H1 (cell line): ENCODE measurements around the gene PCDHB8. TPM values are rescaled to one million over a fixed set of nuclear protein-coding genes. Genes with fewer than 3 reads are reported as not detected.

Experiments
- CTCF ChIA-PET: fragments of 300-600 bp; sonication (Branson Sonifier 250); formaldehyde crosslinking; loops from one replicate; lab custom pipeline; 2021; ENCODE audit not compliant: partially characterized antibody; lab: Charles Lee
- POLR2A ChIA-PET: fragments of 300-600 bp; sonication (Branson Sonifier 250); formaldehyde crosslinking; loops from one replicate; lab custom pipeline; 2021; ENCODE audit warnings: inconsistent platforms; ENCODE audit not compliant: partially characterized antibody; lab: Charles Lee
- DNase-seq, 2 experiments: peaks; one replicate each; pipeline versions ENCODE4 v3.0.0 to v3.0.0-alpha.2; 2010 to 2022; ENCODE audit warnings: low spot score in 2 of 2, low read depth in 1 of 2, mixed read lengths in 1 of 2
- FAIRE-seq: peaks from 2 replicates; lab custom pipeline; 2011; peaks lifted over from hg19 to GRCh38; lab: Jason Lieb, UNC
- H2AFZ ChIP-seq: 2 replicates; pipeline ENCODE4 v1.8.1; 2012; ENCODE audit warnings: low read length, inconsistent platforms
- H2AK5ac ChIP-seq: 2 replicates; pipeline ENCODE4 v1.6.1; 2013; ENCODE audit warnings: low read depth, low read length
- H2BK120ac ChIP-seq: replicated peaks from 2 replicates; pipeline ENCODE3; 2013; ENCODE audit warnings: low read depth, low read length, inconsistent platforms
- H2BK12ac ChIP-seq: 2 replicates; pipeline ENCODE4 v1.6.1; 2013; ENCODE audit warnings: low read depth, low read length
- H2BK15ac ChIP-seq: 2 replicates; pipeline ENCODE4 v1.6.1; 2013; ENCODE audit warnings: low read length
- H2BK20ac ChIP-seq: 2 replicates; pipeline ENCODE4 v1.6.1; 2013; ENCODE audit warnings: low read length
- H2BK5ac ChIP-seq: 2 replicates; pipeline ENCODE4 v1.6.1; 2013; ENCODE audit warnings: low read depth, low read length
- H3K14ac ChIP-seq: 2 replicates; pipeline ENCODE4 v1.6.1; 2013; ENCODE audit warnings: inconsistent platforms; ENCODE audit not compliant: insufficient read length
- H3K18ac ChIP-seq: 2 replicates; pipeline ENCODE4 v1.6.1; 2013; ENCODE audit warnings: low read length; ENCODE audit errors: extremely low read depth
- H3K23ac ChIP-seq: 2 replicates; pipeline ENCODE4 v1.6.1; 2013; ENCODE audit warnings: inconsistent platforms; ENCODE audit not compliant: insufficient read length
- H3K23me2 ChIP-seq: 2 replicates; pipeline ENCODE4 v1.6.1; 2013; ENCODE audit warnings: low read depth, low read length
- H3K27ac ChIP-seq: 2 replicates; pipeline ENCODE4 v1.6.1; 2011; ENCODE audit warnings: low read depth, low read length, inconsistent platforms
- H3K27me3 ChIP-seq, 4 experiments: replicated peaks in 1 of 4; 1 replicate in 1 of 4; 2 replicates in 3 of 4; pipeline versions ENCODE4 v1.6.1 to v1.8.1; 2011 to 2013; ENCODE audit warnings: low read length in 3 of 4, mild to moderate bottlenecking in 3 of 4, inconsistent platforms in 2 of 4, mixed read lengths in 2 of 4, moderate library complexity in 1 of 4; ENCODE audit not compliant: control insufficient read depth in 3 of 4, insufficient read depth in 3 of 4; ENCODE audit errors: extremely low read depth in 1 of 4
- H3K36me3 ChIP-seq, 4 experiments: 2 replicates each; pipeline versions ENCODE4 v1.6.1 to v1.8.1; 2011 to 2013; ENCODE audit warnings: mild to moderate bottlenecking in 4 of 4, low read length in 3 of 4, moderate library complexity in 2 of 4, control low read depth in 1 of 4, inconsistent platforms in 1 of 4; ENCODE audit not compliant: insufficient read depth in 4 of 4, control insufficient read depth in 2 of 4
- H3K4ac ChIP-seq: replicated peaks from 2 replicates; pipeline ENCODE3; 2013; ENCODE audit warnings: low read length, low read depth, mixed read lengths, inconsistent platforms; ENCODE audit not compliant: insufficient read length
- H3K4me1 ChIP-seq, 4 experiments: replicated peaks in 1 of 4; 1 replicate in 1 of 4; 2 replicates in 3 of 4; pipeline versions ENCODE4 v1.6.1 to v1.8.1; 2011 to 2013; ENCODE audit warnings: low read length in 3 of 4, inconsistent platforms in 2 of 4, mixed read lengths in 1 of 4; ENCODE audit not compliant: insufficient read depth in 4 of 4, control insufficient read depth in 3 of 4
- H3K4me2 ChIP-seq, 2 experiments: 2 replicates each; pipeline versions ENCODE4 v1.6.1 to v1.8.1; 2011 to 2013; ENCODE audit warnings: low read depth in 2 of 2, low read length in 2 of 2, control low read depth in 1 of 2, inconsistent platforms in 1 of 2, mild to moderate bottlenecking in 1 of 2; ENCODE audit not compliant: insufficient read depth in 1 of 2
- H3K4me3 ChIP-seq, 4 experiments: fragments of 200-600, 300-600 bp in 1 of 4; sonication (generic), shearing (Covaris generic), sonication (Bioruptor Twin) in 1 of 4; 2 replicates each; pipeline versions ENCODE4 v1.5.1 to v1.8.1; 2011 to 2016; ENCODE audit warnings: low read length in 4 of 4, low read depth in 3 of 4, control low read depth in 2 of 4, inconsistent platforms in 2 of 4, mild to moderate bottlenecking in 2 of 4, mixed read lengths in 1 of 4, moderate library complexity in 1 of 4; ENCODE audit not compliant: insufficient read depth in 2 of 4; ENCODE audit errors: extremely low read depth in 1 of 4
- H3K56ac ChIP-seq: replicated peaks from 2 replicates; pipeline ENCODE3; 2013; ENCODE audit warnings: low read depth, mild to moderate bottlenecking, mixed read lengths, low read length, inconsistent platforms; ENCODE audit not compliant: insufficient read length
- H3K79me1 ChIP-seq: 2 replicates; pipeline ENCODE4 v1.6.1; 2013; ENCODE audit warnings: low read depth, low read length, control low read depth
- H3K79me2 ChIP-seq, 2 experiments: 2 replicates each; pipeline versions ENCODE4 v1.6.1 to v1.8.1; 2012 to 2013; ENCODE audit warnings: low read length in 2 of 2, mild to moderate bottlenecking in 2 of 2, inconsistent platforms in 1 of 2; ENCODE audit not compliant: insufficient read depth in 2 of 2, control insufficient read depth in 1 of 2
- H3K9ac ChIP-seq, 4 experiments: replicated peaks in 1 of 4; 1 replicate in 1 of 4; 2 replicates in 3 of 4; pipeline versions ENCODE4 v1.6.1 to v1.8.1; 2011 to 2013; ENCODE audit warnings: low read depth in 3 of 4, low read length in 3 of 4, control low read depth in 2 of 4, mild to moderate bottlenecking in 2 of 4, moderate library complexity in 2 of 4, inconsistent platforms in 1 of 4; ENCODE audit errors: extremely low read depth in 1 of 4
- H3K9me3 ChIP-seq, 2 experiments: 2 replicates each; pipeline versions ENCODE4 v1.6.1 to v1.8.1; 2012 to 2013; ENCODE audit warnings: mild to moderate bottlenecking in 2 of 2, moderate library complexity in 2 of 2, control low read depth in 1 of 2, inconsistent platforms in 1 of 2, low read depth in 1 of 2, low read length in 1 of 2, mixed read lengths in 1 of 2; ENCODE audit not compliant: insufficient read depth in 2 of 2
- H4K20me1 ChIP-seq, 2 experiments: replicated peaks in 1 of 2; 2 replicates each; pipeline versions ENCODE3 to v1.8.1; 2011 to 2013; ENCODE audit warnings: inconsistent platforms in 2 of 2, low read length in 2 of 2, mild to moderate bottlenecking in 1 of 2; ENCODE audit not compliant: insufficient read depth in 2 of 2, control insufficient read depth in 1 of 2
- H4K5ac ChIP-seq: 2 replicates; pipeline ENCODE4 v1.6.1; 2013; ENCODE audit warnings: low read length, low read depth, mixed read lengths, inconsistent platforms; ENCODE audit not compliant: insufficient read length
- H4K8ac ChIP-seq: 2 replicates; pipeline ENCODE4 v1.8.0; 2013; ENCODE audit warnings: mild to moderate bottlenecking, moderate library complexity, low read length, inconsistent platforms; ENCODE audit not compliant: insufficient read depth; ENCODE audit errors: extremely low read depth
- H4K91ac ChIP-seq: replicated peaks from 2 replicates; pipeline ENCODE3; 2013; ENCODE audit warnings: low read length, mixed read lengths, inconsistent platforms; ENCODE audit not compliant: insufficient read length
- ATF2 ChIP-seq: IDR thresholded peaks from 2 replicates; pipeline ENCODE4 v1.6.1; 2012; ENCODE audit warnings: low read length, inconsistent platforms
- BACH1 ChIP-seq: IDR thresholded peaks from 2 replicates; pipeline ENCODE4 v1.6.1; 2012; ENCODE audit warnings: low read length, improper control_type of control experiment
- CTBP2 ChIP-seq: IDR thresholded peaks from 2 replicates; pipeline ENCODE4 v1.7.0; 2011; ENCODE audit warnings: borderline replicate concordance, mild to moderate bottlenecking, moderate library complexity, mixed read lengths, low read length; ENCODE audit not compliant: insufficient read depth, insufficient read length
- EGR1 ChIP-seq: IDR thresholded peaks from 2 replicates; pipeline ENCODE4 v1.6.1; 2011; ENCODE audit warnings: low read depth, low read length, borderline replicate concordance
- HDAC2 ChIP-seq, 2 experiments: fragments of 300-600 bp in 1 of 2; sonication (generic) in 1 of 2; IDR thresholded peaks; 2 replicates each; pipeline ENCODE4 v1.6.1; 2011 to 2012; ENCODE audit warnings: low read depth in 2 of 2, low read length in 2 of 2, mild to moderate bottlenecking in 2 of 2, moderate library complexity in 2 of 2, borderline replicate concordance in 1 of 2, inconsistent platforms in 1 of 2
- RAD21 ChIP-seq, 2 experiments: IDR thresholded peaks in 1 of 2; conservative IDR thresholded peaks in 1 of 2; 2 replicates each; pipeline ENCODE4 v1.6.1; 2011; ENCODE audit warnings: low read depth in 2 of 2, low read length in 2 of 2, improper control_type of control experiment in 1 of 2, inconsistent platforms in 1 of 2, mild to moderate bottlenecking in 1 of 2, moderate library complexity in 1 of 2
- SP2 ChIP-seq: IDR thresholded peaks from 2 replicates; pipeline ENCODE4 v1.6.1; 2012; ENCODE audit warnings: mild to moderate bottlenecking, low read length, inconsistent platforms
- TCF12 ChIP-seq: IDR thresholded peaks from 2 replicates; pipeline ENCODE4 v1.6.1; 2011; ENCODE audit warnings: low read depth, mild to moderate bottlenecking, low read length
- ZNF274 ChIP-seq: IDR thresholded peaks from 2 replicates; pipeline ENCODE4 v1.7.0; 2012; ENCODE audit warnings: low read length, borderline replicate concordance; ENCODE audit errors: extremely low read depth
- WGBS, 2 experiments: shearing (Covaris generic) in 1 of 2; methylation state at CpG; one replicate each; pipeline versions ENCODE4 v1.1.6 to v1.1.7; 2013 to 2015; ENCODE audit warnings: low lambda C conversion rate in 2 of 2, mixed read lengths in 2 of 2, inconsistent platforms in 1 of 2, low coverage in 1 of 2, missing lambda C conversion rate in 1 of 2; ENCODE audit not compliant: insufficient replicate concordance in 2 of 2, insufficient coverage in 1 of 2, insufficient read length in 1 of 2; ENCODE audit errors: extremely low coverage in 1 of 2, missing lambda C conversion rate in 1 of 2; 5-methylcytosine and 5-hydroxymethylcytosine counted together
- polyA plus RNA-seq, 7 experiments: library from polyadenylated mRNA; depleted of rRNA in 3 of 7; stranded (reverse) in 5 of 7; unstranded in 2 of 7; fragments of >200 nt in 5 of 7; fragments of 200-250 nt in 2 of 7; gene quantifications; 1 replicate in 5 of 7; 2 replicates in 1 of 7; 4 replicates in 1 of 7; pipeline versions ENCODE4 v1.2.1 to v1.2.3, GENCODE V29; 2011 to 2013; ENCODE audit warnings: missing spikeins in 2 of 7, mixed read lengths in 2 of 7
- total RNA-seq: library from RNA; stranded (reverse); fragmentation: NEBNext Ultra II Directional; extraction: Animal tissue kit (Norgen Biotek cat#: 25700); gene quantifications from 2 replicates; pipeline ENCODE4 v1.2.1, GENCODE V29; 2021

Gene PCDHB8
- total and polyA plus RNA-seq, 2 of the 8 experiments (the other 6 are each of a cell fraction or from before 2014, with no cell fraction given) = 0.24 to 1.1 TPM

GRCh38 chr5:141155540-141156374 is 21.8 kb upstream of the PCDHB8 start:
- peak overlapping the region; percentile 18; the same call in 1 of the 2 replicates for H2AFZ ChIP-seq
- no peak overlapping the region for H3K56ac ChIP-seq
- POLR2A ChIA-PET = interaction anchor here (0.6 to 1.7 kb wide), 6 partner anchors 11 to 61 kb away, joined by 3 to 5 read pairs (median 4); partner anchors contain the start of genes PCDHB2 and PCDHB5
- no peak overlapping the region for H3K4me3 ChIP-seq
- no peak overlapping the region for H2BK120ac ChIP-seq
- H3K9ac ChIP-seq = no peak overlapping the region
- H3K4me1 ChIP-seq = no peaks in the 10 kb centered on the region
- H4K5ac ChIP-seq = no peak overlapping the region
- no peak overlapping the region for H4K8ac ChIP-seq
- WGBS, 2 experiments = 79% methylated on average over 21 of the region's 21 CpGs; no CpG with 5 or more reads in 1 of the 2 experiments
- no peak overlapping the region for H2BK5ac ChIP-seq
- no peak overlapping the region for H2BK15ac ChIP-seq
- H3K23me2 ChIP-seq = no peaks in the 10 kb centered on the region
- H3K4ac ChIP-seq = no peak overlapping the region
- H4K20me1 ChIP-seq = no peaks in the 10 kb centered on the region
- no peaks in the 10 kb centered on the region for H3K36me3 ChIP-seq
- peaks cover 0 to 15% of the 10 kb centered on the region in 2 experiments; a peak in 2 of 4 replicates for H3K9me3 ChIP-seq
- no peak overlapping the region for H3K14ac ChIP-seq
- no peaks in the 10 kb centered on the region for H3K79me1 ChIP-seq
- DNase-seq (peak in 1 of 2 experiments; percentile 67), FAIRE-seq (peak; percentile 76)
- no peak overlapping the region for H2BK20ac ChIP-seq
- no peak overlapping the region for H2AK5ac ChIP-seq
- CTCF ChIA-PET = interaction anchor here (0.6 to 5.2 kb wide), 53 partner anchors 8 to 1200 kb away, joined by 3 to 48 read pairs (median 4); partner anchors contain the start of genes PCDHA11, PCDHA12, PCDHB10 and PCDHB11
- H3K27ac ChIP-seq = no peak overlapping the region
- no peak overlapping the region for H3K23ac ChIP-seq
- H3K79me2 ChIP-seq = no peaks in the 10 kb centered on the region
- H3K18ac ChIP-seq = no peak overlapping the region
- H4K91ac ChIP-seq = no peak overlapping the region
- no peaks in the 10 kb centered on the region for H3K27me3 ChIP-seq
- H2BK12ac ChIP-seq = no peak overlapping the region
- peak overlapping the region in 1 of 2 experiments; percentile 56; a peak in 1 of 4 replicates for H3K4me2 ChIP-seq
- TF ChIP-seq HDAC2 (IDR thresholded peaks at IDR 0.05; ENCODE audit: borderline replicate concordance in 1 of 2, low read depth in 2 of 2, low read length in 2 of 2) (no peak), BACH1 (peak; percentile 47; the same call in 1 of the 2 replicates), SP2 (no peak), ATF2 (no peak), TCF12 (no peak), ZNF274 (no peak), RAD21 (IDR thresholded peaks at IDR 0.05 in 1 of 2, conservative IDR thresholded peaks at IDR 0.05 in 1 of 2; ENCODE audit: low read depth in 2 of 2, low read length in 2 of 2) (peak; percentile 58 to 69), EGR1 (no peak), CTBP2 (no peak)
